Mammary epithelial cell (primary cell): Measurements from ENCODE around the gene ECHDC3.

ENCODE experiments used
- EZH2 ChIP-seq: IDR thresholded peaks from 2 replicates; pipeline ENCODE4 v1.6.1; 2012; ENCODE audit warnings: low read length, inconsistent platforms, borderline replicate concordance
- TF ChIP-seq, protein P1 (sequence below), 2 donors: IDR thresholded peaks in 1 of 2; conservative IDR thresholded peaks in 1 of 2; 2 replicates each; pipeline ENCODE4 v1.5.1; 2011 to 2012; ENCODE audit warnings: inconsistent platforms in 2 of 2, low read length in 2 of 2, mild to moderate bottlenecking in 2 of 2, control low read depth in 1 of 2, low read depth in 1 of 2; ENCODE audit not compliant: insufficient read depth in 1 of 2; ENCODE audit errors: extremely low read depth in 1 of 2

GRCh38 chr10:11721806-11722205, 20.4 kb upstream of the ECHDC3 start:
- TF ChIP-seq, protein P1, sequence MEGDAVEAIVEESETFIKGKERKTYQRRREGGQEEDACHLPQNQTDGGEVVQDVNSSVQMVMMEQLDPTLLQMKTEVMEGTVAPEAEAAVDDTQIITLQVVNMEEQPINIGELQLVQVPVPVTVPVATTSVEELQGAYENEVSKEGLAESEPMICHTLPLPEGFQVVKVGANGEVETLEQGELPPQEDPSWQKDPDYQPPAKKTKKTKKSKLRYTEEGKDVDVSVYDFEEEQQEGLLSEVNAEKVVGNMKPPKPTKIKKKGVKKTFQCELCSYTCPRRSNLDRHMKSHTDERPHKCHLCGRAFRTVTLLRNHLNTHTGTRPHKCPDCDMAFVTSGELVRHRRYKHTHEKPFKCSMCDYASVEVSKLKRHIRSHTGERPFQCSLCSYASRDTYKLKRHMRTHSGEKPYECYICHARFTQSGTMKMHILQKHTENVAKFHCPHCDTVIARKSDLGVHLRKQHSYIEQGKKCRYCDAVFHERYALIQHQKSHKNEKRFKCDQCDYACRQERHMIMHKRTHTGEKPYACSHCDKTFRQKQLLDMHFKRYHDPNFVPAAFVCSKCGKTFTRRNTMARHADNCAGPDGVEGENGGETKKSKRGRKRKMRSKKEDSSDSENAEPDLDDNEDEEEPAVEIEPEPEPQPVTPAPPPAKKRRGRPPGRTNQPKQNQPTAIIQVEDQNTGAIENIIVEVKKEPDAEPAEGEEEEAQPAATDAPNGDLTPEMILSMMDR (conservative IDR thresholded peaks at IDR 0.05 in 1 of 2, IDR thresholded peaks at IDR 0.05 in 1 of 2; ENCODE audit: extremely low read depth in 1 of 2, insufficient read depth in 1 of 2, low read depth in 1 of 2, low read length in 2 of 2) = no peak
- TF ChIP-seq EZH2 = no peak
